Measurements from ENCODE around the gene VDR. TPM values are rescaled to one million over a fixed set of nuclear protein-coding genes. Genes with fewer than 3 reads are reported as not detected.
A peak's percentile ranks its signal among the peaks of the same experiment; 100 is the strongest.

The VDR gene
- total and polyA plus RNA-seq, 2 experiments from 2014 or later, result 23.9 to 30.5 TPM

- TF ChIP-seq EZH2 (IDR thresholded peaks at IDR 0.05; ENCODE audit: insufficient read depth, poor library complexity, severe bottlenecking), result no peak
- no peak for TF ChIP-seq EZH2phosphoT487 (IDR thresholded peaks at IDR 0.05; ENCODE audit: insufficient read depth, low read depth)
- no peak for DNase-seq
- H3K4me3 ChIP-seq, result no peak overlapping the region
- no peak overlapping the region for H2AFZ ChIP-seq
- peaks cover 9% of the 10 kb centered on the region; the same call in 1 of the 2 replicates for H3F3A ChIP-seq (ENCODE audit: insufficient read depth)
- no peak overlapping the region for H3K9ac ChIP-seq
- peaks cover 17% of the 10 kb centered on the region for H3K4me1 ChIP-seq (ENCODE audit: insufficient read depth)
- H3K27me3 ChIP-seq (replicated peaks; ENCODE audit: insufficient read depth), result no peaks in the 10 kb centered on the region
- no peaks in the 10 kb centered on the region for H3K9me3 ChIP-seq (ENCODE audit: low read depth)
- H4K20me1 ChIP-seq (ENCODE audit: insufficient read depth), result peaks cover 10% of the 10 kb centered on the region; the same call in 1 of the 2 replicates
- H3K79me2 ChIP-seq (ENCODE audit: insufficient read depth), result peaks cover 86% of the 10 kb centered on the region
- no peak overlapping the region for H3K4me2 ChIP-seq (ENCODE audit: unreplicated experiment)
- peaks cover 4% of the 10 kb centered on the region; the same call in 1 of the 2 replicates for H3K36me3 ChIP-seq (ENCODE audit: low read depth)
- in situ Hi-C loops (cut with MboI), result no loop called here
- no peak overlapping the region for H3K27ac ChIP-seq
- 87 to 90% methylated on average over 4 of the region's 4 CpGs for WGBS, 2 experiments (ENCODE audit: low coverage in 1 of 2, low lambda C conversion rate in 2 of 2, missing lambda C conversion rate in 2 of 2)
- H3K9me2 ChIP-seq (ENCODE audit: insufficient read depth), result no peaks in the 10 kb centered on the region
Observed at GRCh38 chr12:47896022-47896421, 8.8 kb downstream of the VDR start.

DNA sequence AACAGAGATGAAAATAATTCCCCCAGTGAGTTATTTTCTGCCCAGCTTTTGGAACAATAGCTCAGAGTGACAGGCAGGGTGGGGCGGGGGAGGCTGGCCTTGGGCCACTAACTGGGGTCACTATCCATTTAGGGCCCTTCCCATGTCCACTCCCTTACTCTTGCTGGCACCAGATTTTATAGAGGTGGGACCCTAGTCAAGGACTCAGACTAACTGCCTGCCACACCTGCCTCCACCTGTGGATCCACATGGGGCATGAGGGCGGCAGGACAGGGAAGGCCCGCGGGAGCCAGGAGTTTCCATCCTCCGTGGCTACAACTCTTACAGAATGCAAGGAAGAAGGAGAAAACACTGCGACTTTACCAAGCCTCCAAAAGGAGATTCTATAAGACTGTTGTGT is 10.1 kb downstream of the VDR start:
- Histone ChIP-seq H3K4me3 (no peak overlapping the region), H3K36me3 (ENCODE audit: low read depth) (peaks cover 2% of the 10 kb centered on the region; the same call in 1 of the 2 replicates), H4K20me1 (ENCODE audit: insufficient read depth) (peaks cover 12% of the 10 kb centered on the region; the same call in 1 of the 2 replicates), H3K9me2 (ENCODE audit: insufficient read depth) (no peaks in the 10 kb centered on the region), H3K27ac (no peak overlapping the region), H3K27me3 (replicated peaks; ENCODE audit: insufficient read depth) (no peaks in the 10 kb centered on the region), H3K9me3 (ENCODE audit: low read depth) (no peaks in the 10 kb centered on the region), H3K9ac (no peak overlapping the region), H3F3A (ENCODE audit: insufficient read depth) (no peaks in the 10 kb centered on the region), H3K79me2 (ENCODE audit: insufficient read depth) (peaks cover 72% of the 10 kb centered on the region), H2AFZ (no peak overlapping the region), H3K4me2 (ENCODE audit: unreplicated experiment) (no peak overlapping the region), H3K4me1 (ENCODE audit: insufficient read depth) (peaks cover 8% of the 10 kb centered on the region; the same call in 1 of the 2 replicates)
- no peak for DNase-seq
- in situ Hi-C loops (cut with MboI), result no loop called here
- TF ChIP-seq EZH2phosphoT487 (IDR thresholded peaks at IDR 0.05; ENCODE audit: insufficient read depth, low read depth), result no peak
- TF ChIP-seq EZH2 (IDR thresholded peaks at IDR 0.05; ENCODE audit: insufficient read depth, poor library complexity, severe bottlenecking), result no peak
- 94% methylated on average over 6 of the region's 6 CpGs for WGBS, 2 experiments (ENCODE audit: low coverage in 1 of 2, low lambda C conversion rate in 2 of 2, missing lambda C conversion rate in 2 of 2)

GRCh38 chr12:47894068-47894467 is 10.7 kb downstream of the VDR start:
- 6 to 13% methylated on average over 1 of the region's 1 CpG for WGBS, 2 experiments (ENCODE audit: low coverage in 1 of 2, low lambda C conversion rate in 2 of 2, missing lambda C conversion rate in 2 of 2)
- no peaks in the 10 kb centered on the region for H3F3A ChIP-seq (ENCODE audit: insufficient read depth)
- H3K27ac ChIP-seq, result no peak overlapping the region
- no peak overlapping the region for H3K4me2 ChIP-seq (ENCODE audit: unreplicated experiment)
- H3K9me3 ChIP-seq (ENCODE audit: low read depth), result no peaks in the 10 kb centered on the region
- TF ChIP-seq EZH2phosphoT487 (IDR thresholded peaks at IDR 0.05; ENCODE audit: insufficient read depth, low read depth), result no peak
- TF ChIP-seq EZH2 (IDR thresholded peaks at IDR 0.05; ENCODE audit: insufficient read depth, poor library complexity, severe bottlenecking), result no peak
- no peaks in the 10 kb centered on the region; the same call in 1 of the 2 replicates for H3K36me3 ChIP-seq (ENCODE audit: low read depth)
- H3K79me2 ChIP-seq (ENCODE audit: insufficient read depth), result peaks cover 71% of the 10 kb centered on the region
- H3K9ac ChIP-seq, result no peak overlapping the region
- no peaks in the 10 kb centered on the region for H3K27me3 ChIP-seq (replicated peaks; ENCODE audit: insufficient read depth)
- no peak overlapping the region for H2AFZ ChIP-seq
- H3K4me1 ChIP-seq (ENCODE audit: insufficient read depth), result peaks cover 8% of the 10 kb centered on the region; the same call in 1 of the 2 replicates
- in situ Hi-C loops (cut with MboI), result no loop called here
- H3K9me2 ChIP-seq (ENCODE audit: insufficient read depth), result no peaks in the 10 kb centered on the region
- peaks cover 12% of the 10 kb centered on the region; the same call in 1 of the 2 replicates for H4K20me1 ChIP-seq (ENCODE audit: insufficient read depth)
- no peak for DNase-seq
- no peak overlapping the region for H3K4me3 ChIP-seq

DNA sequence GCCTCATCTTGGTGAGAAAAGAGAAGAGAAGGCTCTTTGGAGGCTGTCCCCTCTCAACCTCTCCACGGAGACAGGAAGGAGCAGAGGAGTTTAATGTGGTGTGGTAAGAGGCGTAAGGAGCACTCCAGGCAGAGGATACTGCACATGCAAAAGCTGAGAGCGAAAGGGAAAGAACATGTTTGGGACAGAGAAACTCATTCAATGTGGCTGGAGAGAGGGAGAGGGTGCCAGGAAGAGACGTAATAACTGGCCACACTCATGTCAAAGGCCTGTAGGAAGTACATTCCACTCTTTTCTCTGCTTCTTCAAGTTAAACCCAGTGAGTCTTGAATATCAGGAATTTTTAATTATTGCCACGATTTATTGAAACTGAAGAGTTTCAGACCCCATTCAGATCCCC is 12.0 kb downstream of the VDR start:
- peaks cover 8% of the 10 kb centered on the region; the same call in 1 of the 2 replicates for H3K4me1 ChIP-seq (ENCODE audit: insufficient read depth)
- DNase-seq, result peak; percentile 57
- H3K36me3 ChIP-seq (ENCODE audit: low read depth), result 0 out of 2 replicates have a peak, but pooled peaks cover 2% of the 10 kb centered on the region
- H4K20me1 ChIP-seq (ENCODE audit: insufficient read depth), result peaks cover 12% of the 10 kb centered on the region; the same call in 1 of the 2 replicates
- H3K4me3 ChIP-seq, result no peak overlapping the region
- H3F3A ChIP-seq (ENCODE audit: insufficient read depth), result no peaks in the 10 kb centered on the region
- in situ Hi-C loops (cut with MboI), result no loop called here
- H3K27ac ChIP-seq, result no peak overlapping the region
- no peaks in the 10 kb centered on the region for H3K27me3 ChIP-seq (replicated peaks; ENCODE audit: insufficient read depth)
- no peaks in the 10 kb centered on the region for H3K9me2 ChIP-seq (ENCODE audit: insufficient read depth)
- WGBS, 2 experiments (ENCODE audit: low coverage in 1 of 2, low lambda C conversion rate in 2 of 2, missing lambda C conversion rate in 2 of 2), result 63 to 68% methylated on average over 5 of the region's 5 CpGs
- peaks cover 71% of the 10 kb centered on the region for H3K79me2 ChIP-seq (ENCODE audit: insufficient read depth)
- H3K9me3 ChIP-seq (ENCODE audit: low read depth), result no peaks in the 10 kb centered on the region
- TF ChIP-seq EZH2phosphoT487 (IDR thresholded peaks at IDR 0.05; ENCODE audit: insufficient read depth, low read depth), result no peak
- no peak for TF ChIP-seq EZH2 (IDR thresholded peaks at IDR 0.05; ENCODE audit: insufficient read depth, poor library complexity, severe bottlenecking)
- no peak overlapping the region for H2AFZ ChIP-seq
- H3K9ac ChIP-seq, result no peak overlapping the region
- no peak overlapping the region for H3K4me2 ChIP-seq (ENCODE audit: unreplicated experiment)

Measured in GM23248 (cell line).